ENCODE data around the gene COQ7.

COQ7 gene

GRCh38 chr16:19095654-19096053 lies 28.2 kb downstream of the COQ7 start:
- Mint-ChIP-seq H3K4me3 (no peak overlapping the region), H3K9me3 (peaks cover 14 to 29% of the 10 kb centered on the region in 2 donors), H3K27ac (no peak overlapping the region), H3K27me3 (peaks cover 11% of the 10 kb centered on the region), H3K4me1 (peaks cover 11% of the 10 kb centered on the region)
- DNase-seq (no peak), ATAC-seq (no peak)

DNA sequence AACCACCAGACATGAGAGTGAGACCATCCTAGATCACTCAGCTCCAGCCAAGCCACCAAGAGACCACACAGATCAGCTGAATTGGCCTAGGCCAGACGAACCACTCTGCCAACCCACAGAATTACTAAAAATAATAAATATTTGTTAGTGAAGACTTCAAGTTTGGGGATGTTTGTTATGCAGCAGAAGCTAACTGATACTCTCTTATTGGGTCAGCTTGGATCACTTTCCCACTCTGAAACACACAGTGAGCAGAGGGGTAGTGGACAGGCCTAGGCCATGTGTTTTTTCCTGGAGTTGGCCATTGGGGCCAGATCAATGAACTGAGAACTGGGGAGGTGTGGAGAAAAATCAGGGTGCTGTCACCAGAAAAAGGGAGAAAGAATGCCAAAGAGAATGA lies 30.8 kb downstream of the COQ7 start:
- Mint-ChIP-seq H3K9me3 (peaks cover 5 to 11% of the 10 kb centered on the region in 2 donors), H3K4me1 (peaks cover 11% of the 10 kb centered on the region), H3K4me3 (no peak overlapping the region), H3K27ac (no peak overlapping the region), H3K27me3 (peaks cover 11% of the 10 kb centered on the region)
- DNase-seq: no peak
- no peak for ATAC-seq

- peaks cover 14% of the 10 kb centered on the region for H3K27me3 Mint-ChIP-seq
- DNase-seq (no peak), ATAC-seq (no peak)
- peaks cover 5 to 11% of the 10 kb centered on the region in 2 donors for H3K9me3 Mint-ChIP-seq
- H3K4me3 Mint-ChIP-seq: no peak overlapping the region
- H3K4me1 Mint-ChIP-seq: peaks cover under 1% of the 10 kb centered on the region
- no peak overlapping the region for H3K27ac Mint-ChIP-seq
Observed at GRCh38 chr16:19102187-19102872, 34.9 kb downstream of the COQ7 start.

GRCh38 chr16:19104607-19105006 lies 37.2 kb downstream of the COQ7 start:
- H3K27me3 Mint-ChIP-seq: peaks cover 18% of the 10 kb centered on the region
- H3K4me1 Mint-ChIP-seq: peaks cover 6% of the 10 kb centered on the region
- ATAC-seq: no peak

GRCh38 chr16:19105131-19105530 lies 37.7 kb downstream of the COQ7 start:
- H3K27ac Mint-ChIP-seq: no peak overlapping the region
- peaks cover 6% of the 10 kb centered on the region for H3K4me1 Mint-ChIP-seq
- H3K9me3 Mint-ChIP-seq: no peaks in the 10 kb centered on the region
- ATAC-seq: no peak
- DNase-seq: no peak
- peaks cover 18% of the 10 kb centered on the region for H3K27me3 Mint-ChIP-seq
- H3K4me3 Mint-ChIP-seq: no peak overlapping the region

More at GRCh38 chr16:19104607-19105006, 37.2 kb downstream of the COQ7 start:
- no peak overlapping the region for H3K27ac Mint-ChIP-seq
- H3K9me3 Mint-ChIP-seq: no peaks in the 10 kb centered on the region
- no peak for DNase-seq
- H3K4me3 Mint-ChIP-seq: no peak overlapping the region

GRCh38 chr16:19105891-19106624 lies 38.6 kb downstream of the COQ7 start:
- Mint-ChIP-seq H3K9me3 (no peaks in the 10 kb centered on the region), H3K27me3 (peaks cover 22% of the 10 kb centered on the region), H3K4me3 (no peak overlapping the region), H3K4me1 (peaks cover 6% of the 10 kb centered on the region), H3K27ac (no peak overlapping the region)
- DNase-seq (no peak), ATAC-seq (no peak)

- no peak for DNase-seq
- ATAC-seq: no peak
- H3K27ac Mint-ChIP-seq: no peak overlapping the region
- H3K27me3 Mint-ChIP-seq: peaks cover 28% of the 10 kb centered on the region
- H3K4me3 Mint-ChIP-seq: no peak overlapping the region
- H3K4me1 Mint-ChIP-seq: peaks cover 6% of the 10 kb centered on the region
- no peaks in the 10 kb centered on the region for H3K9me3 Mint-ChIP-seq
Observed at GRCh38 chr16:19106625-19107020, 39.2 kb downstream of the COQ7 start.

- peak overlapping the region in 1 of 2 donors; percentile 89 for H3K27ac Mint-ChIP-seq
- H3K9me3 Mint-ChIP-seq: no peaks in the 10 kb centered on the region
- DNase-seq (no peak), ATAC-seq (no peak)
- H3K27me3 Mint-ChIP-seq: peaks cover 47% of the 10 kb centered on the region
- peaks cover 10% of the 10 kb centered on the region for H3K4me1 Mint-ChIP-seq
- no peak overlapping the region for H3K4me3 Mint-ChIP-seq
Observed at GRCh38 chr16:19108409-19109287, 41.2 kb downstream of the COQ7 start.

GRCh38 chr16:19109288-19109664 lies 41.9 kb downstream of the COQ7 start:
- peaks cover 11% of the 10 kb centered on the region for H3K4me1 Mint-ChIP-seq
- peaks cover 53% of the 10 kb centered on the region for H3K27me3 Mint-ChIP-seq
- H3K27ac Mint-ChIP-seq: peak overlapping the region in 1 of 2 donors; percentile 71
- no peaks in the 10 kb centered on the region for H3K9me3 Mint-ChIP-seq
- H3K4me3 Mint-ChIP-seq: no peak overlapping the region
- DNase-seq: no peak
- ATAC-seq: no peak

DNA sequence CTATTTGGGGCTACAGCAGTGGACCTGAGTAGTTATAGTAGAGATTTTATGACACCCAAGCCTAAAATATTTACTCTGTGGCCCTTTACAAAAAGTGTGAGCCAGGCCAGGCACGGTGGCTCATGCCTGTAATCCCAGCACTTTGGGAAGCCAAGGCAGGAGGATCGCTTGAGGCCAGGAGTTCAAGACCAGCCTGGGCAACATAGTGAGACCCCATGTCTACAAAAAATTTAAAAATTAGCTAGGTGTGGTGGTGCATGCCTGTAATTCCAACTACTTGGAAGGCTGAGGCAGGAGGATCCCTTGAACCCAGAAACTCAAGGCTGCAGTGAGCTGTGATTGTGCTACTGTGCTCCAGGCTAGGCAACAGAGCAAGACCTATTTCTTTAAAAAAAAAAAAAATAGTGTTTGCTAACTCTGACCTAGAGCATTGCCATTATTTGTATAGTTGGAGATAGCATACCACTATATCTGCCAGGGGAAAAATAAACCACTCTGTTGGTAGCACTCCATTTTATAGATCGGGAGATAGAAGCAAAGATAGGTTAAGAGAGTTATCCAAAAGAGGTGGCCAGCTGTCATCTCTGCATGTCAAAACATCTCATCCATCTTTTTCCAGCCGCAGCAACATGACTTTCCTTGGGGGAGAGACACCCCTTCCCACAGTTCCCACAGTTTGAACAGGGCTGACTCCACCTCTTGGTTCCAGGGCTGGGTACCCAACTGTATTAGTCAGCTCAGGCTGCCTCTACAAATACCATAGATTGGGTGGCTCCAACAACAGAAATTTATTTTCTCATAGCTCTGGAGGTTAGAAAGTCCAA lies 43.3 kb downstream of the COQ7 start:
- peaks cover 68% of the 10 kb centered on the region for H3K27me3 Mint-ChIP-seq
- no peak overlapping the region for H3K4me3 Mint-ChIP-seq
- ATAC-seq: no peak
- peaks cover 11% of the 10 kb centered on the region for H3K4me1 Mint-ChIP-seq
- H3K27ac Mint-ChIP-seq: no peak overlapping the region
- H3K9me3 Mint-ChIP-seq: no peaks in the 10 kb centered on the region
- DNase-seq: no peak

DNA sequence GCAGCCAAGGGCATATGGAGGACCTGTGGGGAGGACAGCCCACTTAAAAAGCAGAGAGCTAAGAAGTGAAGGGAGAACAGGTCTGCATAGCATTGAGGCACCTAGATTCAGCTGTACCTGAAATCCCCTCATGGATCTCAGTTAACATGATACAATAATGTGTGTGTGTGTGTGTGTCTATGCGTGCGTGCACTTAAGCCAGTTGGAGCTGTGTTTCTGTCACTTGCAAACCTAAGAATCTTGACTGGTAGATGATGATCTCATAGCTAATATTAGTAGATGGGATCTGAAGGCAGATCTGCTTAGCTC lies 44.6 kb downstream of the COQ7 start:
- Mint-ChIP-seq H3K9me3 (no peaks in the 10 kb centered on the region), H3K4me3 (no peak overlapping the region), H3K27me3 (peaks cover 76% of the 10 kb centered on the region), H3K27ac (no peak overlapping the region), H3K4me1 (peaks cover 12% of the 10 kb centered on the region)
- no peak for DNase-seq
- no peak for ATAC-seq

GRCh38 chr16:19113577-19114358 lies 46.4 kb downstream of the COQ7 start, which contains the start of gene ITPRIPL2:
TSS of gene ITPRIPL2 (plus strand) at chr16:19113964. CDS start at chr16:19114462, 498 bp downstream.
- H3K9me3 Mint-ChIP-seq: no peaks in the 10 kb centered on the region
- peak; percentile 62 for ATAC-seq
- H3K4me3 Mint-ChIP-seq: peak within 1 kb of the TSS; percentile 65 to 77
- peaks cover 70% of the 10 kb centered on the region for H3K27me3 Mint-ChIP-seq
- H3K4me1 Mint-ChIP-seq: peaks cover 15% of the 10 kb centered on the region
- DNase-seq: peak in 1 of 2 donors; percentile 10
- no peak within 1 kb of the TSS for H3K27ac Mint-ChIP-seq

- DNase-seq (no peak), ATAC-seq (peak; percentile 39)
- Mint-ChIP-seq H3K4me1 (peaks cover 21% of the 10 kb centered on the region), H3K27me3 (peaks cover 66% of the 10 kb centered on the region), H3K27ac (no peak overlapping the region), H3K4me3 (peak overlapping the region; percentile 65 to 71), H3K9me3 (no peaks in the 10 kb centered on the region)
Observed at GRCh38 chr16:19114359-19115147, 47.1 kb downstream of the COQ7 start.
